HG02678 (cell line): Measurements from ENCODE around the gene ARHGAP26.
"Not testable (repeated sequence)": the region's sequence is repeated elsewhere in the genome, so short reads cannot be mapped to it uniquely, and the experiment has no call there.

Source experiments
- ATAC-seq: cut with Tn5 transposase; IDR thresholded peaks from one replicate; pipeline ENCODE4 v1.9.1; 2021; ENCODE audit warnings: mild to moderate bottlenecking, moderate library complexity; ENCODE audit not compliant: unreplicated experiment

Gene ARHGAP26

GRCh38 chr5:143072734-143073133 is 302.6 kb downstream of the ARHGAP26 start:
- ATAC-seq, result no peak

GRCh38 chr5:143073766-143074165 is 303.6 kb downstream of the ARHGAP26 start:
- no peak for ATAC-seq

GRCh38 chr5:143074414-143074996 is 304.3 kb downstream of the ARHGAP26 start:
- no peak for ATAC-seq

- ATAC-seq, result no peak
These were observed 306.2 kb downstream of the ARHGAP26 start for GRCh38 chr5:143076377-143076776.

DNA sequence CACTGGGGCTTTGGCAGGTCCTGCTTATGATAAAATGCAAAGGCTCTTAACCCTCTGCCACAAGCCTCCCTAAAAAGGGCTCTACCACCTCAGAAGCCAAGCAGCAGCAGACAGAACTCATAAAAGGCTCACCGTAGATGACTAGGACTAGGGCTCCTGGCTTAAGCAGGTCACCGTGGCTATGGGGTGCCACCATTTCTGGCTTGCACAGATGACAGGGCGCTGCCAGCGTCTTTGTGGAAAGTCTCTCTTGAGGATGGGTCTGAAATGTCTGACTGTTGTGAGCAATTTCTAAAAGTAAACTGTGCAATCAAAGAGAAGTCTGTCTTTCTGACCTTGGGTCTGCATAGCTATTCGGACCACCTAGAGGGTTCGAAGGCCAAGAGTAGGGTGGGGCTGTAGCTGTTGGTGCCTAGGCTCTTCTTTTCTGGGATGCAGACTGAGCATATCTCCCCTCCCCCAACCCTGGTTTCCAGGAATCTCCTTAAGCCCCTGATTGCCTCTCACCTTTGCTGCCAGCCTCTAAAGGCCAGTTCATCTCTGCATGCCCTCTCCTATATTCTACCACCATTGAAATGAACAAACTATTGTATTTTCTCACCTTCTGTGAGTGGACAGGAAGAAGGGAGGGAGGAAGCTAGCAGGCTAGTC is 307.4 kb downstream of the ARHGAP26 start:
- ATAC-seq, result no peak

GRCh38 chr5:143078313-143078712 is 308.1 kb downstream of the ARHGAP26 start:
- ATAC-seq, result no peak

DNA sequence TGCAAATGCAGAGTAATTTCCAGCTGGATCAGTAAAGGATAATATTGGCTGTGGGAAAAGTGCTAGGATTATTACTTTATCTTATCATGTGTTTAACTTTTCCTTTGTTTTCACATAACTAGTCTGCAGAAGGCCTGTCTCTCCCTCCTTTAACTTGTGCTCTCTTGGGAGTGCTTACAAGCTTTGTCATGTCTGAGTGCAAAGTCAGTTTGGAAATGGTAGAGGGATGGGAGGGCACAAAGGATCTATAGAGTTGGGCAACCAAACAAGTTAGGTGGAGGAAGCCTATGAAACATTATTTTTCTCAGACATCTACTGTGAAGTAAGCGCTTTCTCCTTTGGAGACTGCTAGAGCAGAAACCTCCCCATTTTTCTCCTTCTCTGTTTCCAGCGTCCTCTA is 308.8 kb downstream of the ARHGAP26 start:
- no peak for ATAC-seq

GRCh38 chr5:143080407-143080806 is 310.2 kb downstream of the ARHGAP26 start:
- ATAC-seq, result no peak

DNA sequence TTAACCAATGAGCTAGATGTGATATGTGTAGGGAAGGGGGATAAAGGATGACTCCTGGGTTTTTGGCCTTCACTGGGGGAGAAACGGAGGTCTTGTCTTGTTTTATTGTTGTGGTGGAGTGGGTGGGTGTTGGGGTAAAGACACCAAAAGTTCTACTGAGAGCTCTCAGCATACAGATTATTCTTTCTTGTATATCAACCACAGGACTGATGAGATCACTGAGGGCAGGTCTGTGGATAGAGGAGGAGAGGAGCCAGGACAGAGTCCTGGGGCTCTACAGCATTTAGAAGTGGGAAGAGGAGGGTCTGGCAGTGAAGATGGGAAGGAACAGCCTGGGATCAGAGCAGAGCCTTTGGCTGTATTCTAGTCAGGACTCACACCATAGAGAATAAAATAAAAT is 310.8 kb downstream of the ARHGAP26 start:
- ATAC-seq, result no peak

DNA sequence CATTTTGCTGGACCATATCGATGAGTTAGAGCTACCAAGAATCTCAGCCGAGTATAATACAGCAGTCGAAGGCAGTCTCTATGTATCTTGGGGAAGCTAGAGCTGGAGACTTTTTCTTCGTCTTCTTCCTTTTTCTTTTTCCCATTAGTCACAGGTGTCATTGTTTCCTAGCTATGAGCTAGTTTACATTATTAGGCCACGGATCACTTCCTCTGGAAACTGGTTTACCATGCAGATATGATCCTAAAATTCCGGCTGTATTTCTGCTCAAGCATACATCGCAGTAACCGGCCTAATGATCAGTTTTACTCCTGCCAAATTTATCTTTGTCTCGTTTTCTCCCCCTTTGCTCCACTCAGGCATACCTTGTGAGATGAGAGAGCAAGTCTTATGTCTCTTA is 312.8 kb downstream of the ARHGAP26 start:
- no peak for ATAC-seq

DNA sequence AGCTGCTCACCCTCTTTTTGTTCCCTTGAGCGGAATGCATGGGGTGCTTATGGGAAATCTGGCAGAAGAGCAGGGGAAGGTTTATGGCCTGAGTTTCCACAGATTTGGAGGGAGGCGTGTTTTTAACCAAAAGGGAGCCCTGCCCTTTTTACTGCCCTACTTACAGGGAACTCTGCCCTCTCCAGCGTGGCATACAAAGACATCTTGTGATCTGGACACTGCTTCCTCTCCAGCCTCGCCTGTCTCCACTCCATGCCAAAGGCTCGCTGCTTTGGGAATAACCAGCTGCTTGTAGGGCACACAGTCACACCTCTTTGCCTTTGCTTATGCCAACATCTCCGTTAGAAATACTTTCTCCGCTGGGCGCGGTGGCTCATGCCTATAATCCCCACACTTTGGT is 314.2 kb downstream of the ARHGAP26 start:
- no peak for ATAC-seq

- ATAC-seq, result no peak
These were observed 315.2 kb downstream of the ARHGAP26 start for GRCh38 chr5:143085319-143085917.

DNA sequence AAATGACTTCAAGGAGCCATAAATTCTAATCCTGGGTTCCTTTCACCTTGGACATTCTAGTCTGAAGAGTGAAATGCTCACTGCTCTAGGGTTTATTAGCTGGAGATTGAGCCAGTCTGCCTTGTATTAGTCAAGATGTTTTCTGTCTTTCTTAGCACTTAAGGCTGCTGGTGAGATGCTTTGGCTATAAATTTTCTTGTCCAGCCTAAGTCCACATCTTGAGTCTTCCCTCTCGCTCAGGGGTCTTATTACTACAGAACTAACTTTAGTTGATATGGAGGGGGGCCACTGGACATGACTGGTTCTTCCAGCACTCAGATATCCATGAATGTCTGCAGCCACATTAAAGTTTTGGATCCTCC is 316.4 kb downstream of the ARHGAP26 start:
- no peak for ATAC-seq

DNA sequence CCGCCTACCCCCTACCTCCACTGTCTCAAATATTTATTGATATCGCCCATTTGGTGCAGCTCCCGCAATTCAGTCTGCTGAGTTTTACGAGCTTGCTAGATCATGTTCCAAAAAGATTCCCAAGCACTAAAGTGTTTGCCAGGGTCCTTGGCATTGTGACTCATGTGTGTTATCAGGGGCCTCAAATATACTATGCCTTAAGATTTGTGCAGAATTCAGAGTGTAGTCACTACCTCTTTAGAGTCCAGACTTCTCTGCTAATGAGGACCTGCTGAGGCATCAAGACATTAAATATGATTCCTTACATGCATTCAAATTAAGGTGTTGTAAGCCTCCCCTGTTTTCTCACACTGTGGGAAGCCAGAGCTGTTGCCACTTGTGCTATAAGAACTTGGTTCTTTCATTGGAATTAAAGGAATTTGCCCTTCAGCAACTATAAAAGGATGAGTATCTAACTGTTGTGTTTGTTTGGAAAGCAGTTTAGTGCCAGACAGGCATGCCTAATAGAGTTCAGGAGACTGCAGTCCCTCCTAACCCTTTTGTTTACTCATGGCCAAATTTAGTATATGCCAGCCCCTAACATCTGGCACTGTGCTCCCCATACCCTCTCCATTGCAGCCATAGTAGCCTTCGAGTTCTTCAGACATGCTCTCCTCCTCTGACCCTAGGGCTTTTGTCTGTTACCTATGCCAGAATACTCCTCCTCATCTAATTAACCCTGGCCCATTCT is 316.9 kb downstream of the ARHGAP26 start:
- no peak for ATAC-seq

- ATAC-seq, result not testable (repeated sequence)
These were observed 318.5 kb downstream of the ARHGAP26 start for GRCh38 chr5:143088702-143089101.

DNA sequence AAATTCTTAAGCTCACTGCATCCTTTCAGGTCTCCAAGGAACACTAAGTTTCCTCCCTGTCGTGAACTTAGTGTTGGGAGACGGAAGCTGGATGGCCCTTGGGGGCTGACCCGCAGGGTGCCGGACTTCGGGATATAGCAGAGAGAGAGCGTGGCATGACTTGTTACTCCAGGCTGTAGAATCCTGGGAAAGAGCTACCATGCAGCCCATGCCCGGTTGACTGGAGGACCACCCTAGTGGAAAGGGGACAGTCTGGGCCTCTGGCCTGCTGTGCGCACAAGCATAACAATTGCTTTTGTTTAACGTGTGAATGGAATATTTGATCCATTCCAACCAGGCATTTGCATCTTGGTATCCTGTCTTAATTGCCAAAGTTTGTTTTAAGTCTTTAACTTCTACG is 319.9 kb downstream of the ARHGAP26 start:
- ATAC-seq, result not testable (repeated sequence)

DNA sequence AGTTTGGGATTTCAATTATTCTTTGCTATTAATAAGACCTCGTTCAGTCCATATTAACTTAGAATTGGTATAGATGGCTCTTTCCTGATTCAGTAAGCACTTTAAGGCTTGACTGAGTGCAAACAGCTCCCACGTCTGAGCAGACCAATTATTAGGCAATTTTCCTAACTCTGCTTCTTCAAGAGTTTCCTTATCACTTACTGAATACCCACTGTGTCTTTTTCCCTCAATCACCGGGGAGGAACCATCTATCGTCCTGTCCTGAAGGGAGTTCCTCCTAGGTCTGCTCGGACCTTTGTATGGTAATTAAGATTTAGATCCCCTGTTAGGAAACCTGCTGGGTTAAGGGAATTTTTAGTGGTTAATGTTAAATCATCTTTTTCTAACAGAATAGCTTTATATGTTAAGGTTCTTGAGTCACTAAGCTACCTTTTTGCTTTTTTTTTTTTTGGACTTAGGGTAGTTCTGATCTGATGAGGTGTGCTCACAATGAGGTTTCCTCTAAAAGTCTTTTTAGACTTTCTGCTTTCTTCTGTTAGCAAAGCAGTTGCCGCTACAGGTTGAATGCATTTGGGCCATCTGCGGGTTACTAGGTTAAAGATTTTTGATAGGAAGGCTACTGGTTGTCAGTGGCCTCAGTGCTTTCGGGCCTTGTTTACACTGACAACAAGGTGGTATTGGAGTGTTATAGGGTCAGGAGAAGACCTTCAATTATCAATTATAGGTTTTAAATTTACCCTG is 322.7 kb downstream of the ARHGAP26 start:
- not testable (repeated sequence) for ATAC-seq

DNA sequence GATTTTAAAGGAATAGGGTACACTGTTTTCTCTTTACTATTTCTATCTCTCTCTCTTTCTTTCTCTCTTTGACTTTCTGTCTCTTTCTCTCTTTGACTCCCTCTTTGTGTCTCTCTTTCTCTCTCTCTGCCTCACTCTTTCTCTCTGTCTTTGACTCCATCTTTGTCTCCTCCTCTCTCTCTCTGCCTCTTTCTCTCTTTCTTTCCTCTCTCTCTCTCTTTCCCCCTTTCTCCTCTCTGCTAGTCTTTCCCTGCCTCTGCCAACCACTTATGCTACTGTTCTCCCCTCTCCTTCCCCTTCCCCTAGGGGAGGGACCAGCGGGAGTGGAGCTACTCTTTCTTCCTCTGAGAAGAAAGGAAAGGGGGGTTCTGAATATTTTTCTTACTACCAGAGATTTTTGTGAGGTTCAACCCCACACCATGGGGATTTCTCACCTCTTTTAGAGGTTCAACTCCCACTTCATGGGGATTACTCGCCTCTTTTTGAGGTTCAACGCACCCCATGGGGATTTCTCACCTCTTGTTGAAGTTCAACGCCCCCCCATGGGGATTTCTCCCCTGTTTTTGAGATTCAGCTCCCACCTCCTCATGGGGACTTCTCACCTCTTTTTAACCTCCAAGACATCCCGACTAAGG is 323.4 kb downstream of the ARHGAP26 start:
- ATAC-seq, result peak; percentile 48

DNA sequence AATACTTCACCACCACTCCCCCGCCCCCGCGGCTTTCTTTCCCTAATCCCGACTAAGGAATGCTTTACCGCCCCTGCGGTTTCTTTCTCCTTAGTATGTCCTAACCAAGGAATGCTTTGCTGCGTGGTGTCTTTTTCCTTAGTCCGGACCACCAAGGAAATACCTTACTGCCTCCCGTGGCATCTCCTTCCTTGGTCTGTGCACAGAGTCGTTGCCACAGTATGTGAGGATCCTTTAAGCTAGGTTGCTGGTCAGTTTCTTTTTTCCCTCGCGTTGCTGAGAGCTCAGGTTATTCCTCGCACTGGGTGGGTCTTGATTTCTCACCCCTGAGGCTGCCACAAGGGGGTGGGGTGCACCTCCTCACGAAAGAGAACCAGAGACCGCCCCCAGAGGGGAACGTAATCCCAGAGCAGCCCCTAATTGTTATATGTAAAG is 323.9 kb downstream of the ARHGAP26 start:
- peak; percentile 72 for ATAC-seq

DNA sequence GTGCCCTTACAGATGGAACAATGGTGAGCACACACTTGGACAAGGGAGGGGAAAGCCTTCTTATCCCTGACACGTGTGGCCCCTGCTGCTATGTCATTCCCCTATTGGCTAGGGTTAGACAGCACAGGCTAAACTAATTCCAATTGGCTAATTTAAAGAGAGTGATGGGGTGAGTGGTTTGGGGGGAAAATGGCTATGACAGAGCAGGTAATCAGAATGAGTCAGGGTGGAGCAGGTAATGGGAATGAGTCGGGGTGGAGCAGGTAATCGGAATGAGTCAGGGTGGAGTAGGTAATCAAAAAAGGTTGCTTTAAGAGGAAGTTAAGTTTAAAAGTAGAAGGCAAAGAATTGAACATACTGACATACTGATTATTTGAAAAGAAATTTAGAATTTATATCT is 324.4 kb downstream of the ARHGAP26 start:
- ATAC-seq, result peak; percentile 38

- peak; percentile 88 for ATAC-seq
These were observed 330.9 kb downstream of the ARHGAP26 start for GRCh38 chr5:143101121-143101520.
